Measurements from ENCODE around the gene MEGF11. TPM values are rescaled to one million over a fixed set of nuclear protein-coding genes. Genes with fewer than 3 reads are reported as not detected.

The MEGF11 gene
- total RNA-seq, 1 experiment from 2014 or later: not detected

GRCh38 chr15:65912235-65912634 is 341.3 kb downstream of the MEGF11 start:
- H3K27me3 ChIP-seq (ENCODE audit: insufficient read depth, low read depth): no peaks in the 10 kb centered on the region
- H3K36me3 ChIP-seq (ENCODE audit: low read depth): 0 out of 2 replicates have a peak, but pooled peaks cover 6% of the 10 kb centered on the region
- peaks cover 6% of the 10 kb centered on the region for H3K4me1 ChIP-seq (replicated peaks; ENCODE audit: insufficient read depth)
- no peaks in the 10 kb centered on the region for H3K9me3 ChIP-seq (ENCODE audit: insufficient read depth, low read depth)
- CTCF ChIA-PET: no interaction called here
- H3K27ac ChIP-seq: no peak overlapping the region
- H3K79me2 ChIP-seq (ENCODE audit: low read depth): no peaks in the 10 kb centered on the region
- H3F3A ChIP-seq (ENCODE audit: insufficient read depth, low read depth): peaks cover 6% of the 10 kb centered on the region; the same call in 1 of the 2 replicates
- POLR2A ChIA-PET (ENCODE audit: unreplicated experiment): no interaction called here
- no peak overlapping the region for H3K4me3 ChIP-seq
- DNase-seq: no peak
- no peaks in the 10 kb centered on the region for H3K9me2 ChIP-seq (ENCODE audit: insufficient read depth)
- BruUV-seq (replicated peaks): no TSS peak
- no peaks in the 10 kb centered on the region for H4K20me1 ChIP-seq (ENCODE audit: insufficient read depth)
- H3K4me2 ChIP-seq: no peak overlapping the region
- TF ChIP-seq, protein P1, sequence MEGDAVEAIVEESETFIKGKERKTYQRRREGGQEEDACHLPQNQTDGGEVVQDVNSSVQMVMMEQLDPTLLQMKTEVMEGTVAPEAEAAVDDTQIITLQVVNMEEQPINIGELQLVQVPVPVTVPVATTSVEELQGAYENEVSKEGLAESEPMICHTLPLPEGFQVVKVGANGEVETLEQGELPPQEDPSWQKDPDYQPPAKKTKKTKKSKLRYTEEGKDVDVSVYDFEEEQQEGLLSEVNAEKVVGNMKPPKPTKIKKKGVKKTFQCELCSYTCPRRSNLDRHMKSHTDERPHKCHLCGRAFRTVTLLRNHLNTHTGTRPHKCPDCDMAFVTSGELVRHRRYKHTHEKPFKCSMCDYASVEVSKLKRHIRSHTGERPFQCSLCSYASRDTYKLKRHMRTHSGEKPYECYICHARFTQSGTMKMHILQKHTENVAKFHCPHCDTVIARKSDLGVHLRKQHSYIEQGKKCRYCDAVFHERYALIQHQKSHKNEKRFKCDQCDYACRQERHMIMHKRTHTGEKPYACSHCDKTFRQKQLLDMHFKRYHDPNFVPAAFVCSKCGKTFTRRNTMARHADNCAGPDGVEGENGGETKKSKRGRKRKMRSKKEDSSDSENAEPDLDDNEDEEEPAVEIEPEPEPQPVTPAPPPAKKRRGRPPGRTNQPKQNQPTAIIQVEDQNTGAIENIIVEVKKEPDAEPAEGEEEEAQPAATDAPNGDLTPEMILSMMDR (conservative IDR thresholded peaks at IDR 0.05): no peak
- no peak for TF ChIP-seq EZH2 (IDR thresholded peaks at IDR 0.05; ENCODE audit: low read depth)
- no peak overlapping the region for H2AFZ ChIP-seq
- intact Hi-C loops (cut with micrococcal nuclease; ENCODE audit: unreplicated experiment): loop anchor here (10.0 kb wide), 1 partner anchor 283 kb away; no protein-coding TSS in a partner anchor

GRCh38 chr15:65910341-65910740 is 343.2 kb downstream of the MEGF11 start:
- CTCF ChIA-PET: no interaction called here

GRCh38 chr15:65909831-65910230 is 343.7 kb downstream of the MEGF11 start:
- H3K27ac ChIP-seq: no peak overlapping the region
- intact Hi-C loops (cut with micrococcal nuclease; ENCODE audit: unreplicated experiment): loop anchor here (10.0 kb wide), 2 partner anchors 285 to 595 kb away; partner anchors contain the start of genes RPL4 and ZWILCH
- POLR2A ChIA-PET (ENCODE audit: unreplicated experiment): interaction anchor here (0.6 kb wide), 1 partner anchor 594 kb away, joined by 4 read pairs; no protein-coding TSS in a partner anchor
- no peaks in the 10 kb centered on the region for H3K27me3 ChIP-seq (ENCODE audit: insufficient read depth, low read depth)
- H3K9me3 ChIP-seq (ENCODE audit: insufficient read depth, low read depth): no peaks in the 10 kb centered on the region
- DNase-seq: no peak
- H3K4me3 ChIP-seq: no peak overlapping the region
- BruUV-seq (replicated peaks): no TSS peak
- H3K4me2 ChIP-seq: no peak overlapping the region
- H3K79me2 ChIP-seq (ENCODE audit: low read depth): no peaks in the 10 kb centered on the region
- peaks cover 30% of the 10 kb centered on the region for H3K4me1 ChIP-seq (replicated peaks; ENCODE audit: insufficient read depth)
- no peaks in the 10 kb centered on the region for H4K20me1 ChIP-seq (ENCODE audit: insufficient read depth)
- TF ChIP-seq, protein P1 (conservative IDR thresholded peaks at IDR 0.05): no peak
- TF ChIP-seq EZH2 (IDR thresholded peaks at IDR 0.05; ENCODE audit: low read depth): no peak
- CTCF ChIA-PET: interaction anchor here (0.5 kb wide), 1 partner anchor 305 kb away, joined by 18 read pairs; no protein-coding TSS in a partner anchor
- H3K9me2 ChIP-seq (ENCODE audit: insufficient read depth): no peaks in the 10 kb centered on the region
- 0 out of 2 replicates have a peak, but pooled peaks cover 6% of the 10 kb centered on the region for H3K36me3 ChIP-seq (ENCODE audit: low read depth)
- peaks cover 25% of the 10 kb centered on the region; the same call in 1 of the 2 replicates for H3F3A ChIP-seq (ENCODE audit: insufficient read depth, low read depth)
- no peak overlapping the region for H2AFZ ChIP-seq

More at GRCh38 chr15:65910341-65910740, 343.2 kb downstream of the MEGF11 start:
- no peak overlapping the region for H2AFZ ChIP-seq
- no peaks in the 10 kb centered on the region for H3K27me3 ChIP-seq (ENCODE audit: insufficient read depth, low read depth)
- H3K4me3 ChIP-seq: no peak overlapping the region
- H4K20me1 ChIP-seq (ENCODE audit: insufficient read depth): no peaks in the 10 kb centered on the region
- intact Hi-C loops (cut with micrococcal nuclease; ENCODE audit: unreplicated experiment): loop anchor here (10.0 kb wide), 1 partner anchor 284 kb away; no protein-coding TSS in a partner anchor
- peaks cover 25% of the 10 kb centered on the region for H3K4me1 ChIP-seq (replicated peaks; ENCODE audit: insufficient read depth)
- 0 out of 2 replicates have a peak, but pooled peaks cover 6% of the 10 kb centered on the region for H3K36me3 ChIP-seq (ENCODE audit: low read depth)
- H3K27ac ChIP-seq: no peak overlapping the region
- POLR2A ChIA-PET (ENCODE audit: unreplicated experiment): no interaction called here
- no peak overlapping the region for H3K4me2 ChIP-seq
- DNase-seq: no peak
- peaks cover 23% of the 10 kb centered on the region; the same call in 1 of the 2 replicates for H3F3A ChIP-seq (ENCODE audit: insufficient read depth, low read depth)
- no TSS peak for BruUV-seq (replicated peaks)
- H3K9me3 ChIP-seq (ENCODE audit: insufficient read depth, low read depth): no peaks in the 10 kb centered on the region
- H3K79me2 ChIP-seq (ENCODE audit: low read depth): no peaks in the 10 kb centered on the region
- TF ChIP-seq EZH2 (IDR thresholded peaks at IDR 0.05; ENCODE audit: low read depth): no peak
- TF ChIP-seq, protein P1 (conservative IDR thresholded peaks at IDR 0.05): no peak
- H3K9me2 ChIP-seq (ENCODE audit: insufficient read depth): no peaks in the 10 kb centered on the region
